Measurements from ENCODE around the gene MYO1D. TPM values are rescaled to one million over a fixed set of nuclear protein-coding genes. Genes with fewer than 3 reads are reported as not detected.
A peak's percentile ranks its signal among the peaks of the same experiment; 100 is the strongest.

The MYO1D gene
- total RNA-seq, 1 experiment from 2014 or later = 29.9 TPM

- no peak overlapping the region for H3K4me3 Mint-ChIP-seq
Observed at GRCh38 chr17:32880671-32881453, 3.9 kb upstream of the MYO1D start.

GRCh38 chr17:32879134-32879533 is 2.2 kb upstream of the MYO1D start:
- Mint-ChIP-seq H3K4me1 (peaks cover 16% of the 10 kb centered on the region), H3K27me3 (ENCODE audit: low read depth) (peaks cover 2% of the 10 kb centered on the region; the same call in 1 of the 2 replicates)
- CTCF ChIA-PET = interaction anchor here (1.4 to 4.3 kb wide), 3 partner anchors 16 to 97 kb away, joined by 3 to 119 read pairs (median 22); a partner anchor contains a TSS

More at GRCh38 chr17:32880671-32881453, 3.9 kb upstream of the MYO1D start:
- Mint-ChIP-seq H3K4me1 (peaks cover 9% of the 10 kb centered on the region), H3K27ac (no peak overlapping the region), H3K36me3 (no peaks in the 10 kb centered on the region), H3K9me3 (peaks cover 5% of the 10 kb centered on the region; the same call in 1 of the 2 replicates), H3K27me3 (ENCODE audit: low read depth) (peaks cover 2% of the 10 kb centered on the region)
- DNase-seq (ENCODE audit: low spot score) (no peak), ATAC-seq (no peak)
- CTCF ChIA-PET = interaction anchor here (0.7 to 1.4 kb wide), 5 partner anchors 14 to 98 kb away, joined by 3 to 4 read pairs (median 4); no protein-coding TSS in a partner anchor
- no peak for TF ChIP-seq HMGXB4 (CRISPR knock-in tag; IDR thresholded peaks at IDR 0.05)
- TF ChIP-seq TEAD1 (CRISPR knock-in tag; IDR thresholded peaks at IDR 0.05) = no peak
- TF ChIP-seq ZNF317 (CRISPR knock-in tag; IDR thresholded peaks at IDR 0.05; ENCODE audit: borderline replicate concordance, low read depth) = 0 out of 2 replicates have a peak, but pooled peaks have one; percentile 27
- no peak for TF ChIP-seq ZNF532 (CRISPR knock-in tag; IDR thresholded peaks at IDR 0.05; ENCODE audit: borderline replicate concordance)
- TF ChIP-seq ZNF263 (CRISPR knock-in tag; IDR thresholded peaks at IDR 0.05; ENCODE audit: low read depth) = no peak
- no peak for TF ChIP-seq ZNF423 (CRISPR knock-in tag; IDR thresholded peaks at IDR 0.05)
- POLR2A ChIA-PET = no interaction called here

GRCh38 chr17:32878211-32878610 is 1.3 kb upstream of the MYO1D start:
- no peak for ATAC-seq
- POLR2A ChIA-PET = interaction anchor here (0.7 kb wide), 1 partner anchor 35 kb away, joined by 6 read pairs; no protein-coding TSS in a partner anchor
- Mint-ChIP-seq H3K4me1 (peaks cover 18% of the 10 kb centered on the region), H3K4me3 (no peak overlapping the region), H3K9me3 (no peaks in the 10 kb centered on the region), H3K27me3 (ENCODE audit: low read depth) (peaks cover 2% of the 10 kb centered on the region; the same call in 1 of the 2 replicates), H3K36me3 (no peaks in the 10 kb centered on the region; the same call in 1 of the 2 replicates), H3K27ac (no peak overlapping the region)
- CTCF ChIA-PET = interaction anchor here (0.7 to 4.3 kb wide), 12 partner anchors 15 to 100 kb away, joined by 3 to 119 read pairs (median 22); partner anchors contain the start of gene TMEM98
- no peak for DNase-seq (ENCODE audit: low spot score)
- no peak for TF ChIP-seq IRF2 (CRISPR knock-in tag; IDR thresholded peaks at IDR 0.05; ENCODE audit: borderline replicate concordance, low read depth)
- no peak for TF ChIP-seq CREB1 (CRISPR knock-in tag; IDR thresholded peaks at IDR 0.05)
- TF ChIP-seq FOXJ3 (CRISPR knock-in tag; IDR thresholded peaks at IDR 0.05; ENCODE audit: borderline replicate concordance) = no peak
- no peak for TF ChIP-seq ETV6 (CRISPR knock-in tag; IDR thresholded peaks at IDR 0.05)
- TF ChIP-seq ARID4B (CRISPR knock-in tag; IDR thresholded peaks at IDR 0.05; ENCODE audit: borderline replicate concordance) = no peak
- TF ChIP-seq SOX15 (CRISPR knock-in tag; IDR thresholded peaks at IDR 0.05) = no peak

More at GRCh38 chr17:32879134-32879533, 2.2 kb upstream of the MYO1D start:
- ATAC-seq (no peak), DNase-seq (ENCODE audit: low spot score) (no peak)
- Mint-ChIP-seq H3K36me3 (no peaks in the 10 kb centered on the region), H3K9me3 (no peaks in the 10 kb centered on the region), H3K27ac (no peak overlapping the region), H3K4me3 (no peak overlapping the region)
- TF ChIP-seq PRRX2 (CRISPR knock-in tag; IDR thresholded peaks at IDR 0.05) (no peak), ZNF263 (CRISPR knock-in tag; IDR thresholded peaks at IDR 0.05; ENCODE audit: low read depth) (no peak), IRF1 (CRISPR knock-in tag; IDR thresholded peaks at IDR 0.05) (no peak), NR2C2 (CRISPR knock-in tag; IDR thresholded peaks at IDR 0.05) (no peak), USF1 (CRISPR knock-in tag; IDR thresholded peaks at IDR 0.05) (no peak), MYBL2 (CRISPR knock-in tag; IDR thresholded peaks at IDR 0.05) (no peak), EMX1 (CRISPR knock-in tag; IDR thresholded peaks at IDR 0.05) (no peak)
- POLR2A ChIA-PET = no interaction called here
